GM04503 (cell line): ENCODE data around the gene OR11H6.
"Not testable (repeated sequence)": the region's sequence is repeated elsewhere in the genome, so short reads cannot be mapped to it uniquely, and the experiment has no call there.

Source experiments
- DNase-seq: peaks from one replicate; pipeline ENCODE4 v3.0.0-alpha.2; 2012; ENCODE audit warnings: low read depth

OR11H6 gene

DNA sequence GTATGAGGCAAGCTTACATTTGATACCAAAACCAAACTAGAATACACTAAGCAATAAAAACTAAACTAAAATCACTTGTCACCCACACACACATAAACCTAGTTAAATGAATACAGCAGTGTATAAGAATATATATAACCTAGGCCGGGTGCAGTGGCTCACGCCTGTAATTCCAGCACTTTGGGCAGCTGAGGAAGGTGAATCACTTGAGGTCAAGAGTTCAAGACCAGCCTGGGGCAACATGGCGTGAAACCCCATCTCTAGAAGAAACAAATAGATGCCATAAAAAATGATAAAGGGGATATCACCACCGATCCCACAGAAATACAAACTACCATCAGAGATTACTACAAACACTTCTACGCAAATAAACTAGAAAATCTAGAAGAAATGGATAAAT, 40.9 kb downstream of the OR11H6 start:
- not testable (repeated sequence) for DNase-seq

DNA sequence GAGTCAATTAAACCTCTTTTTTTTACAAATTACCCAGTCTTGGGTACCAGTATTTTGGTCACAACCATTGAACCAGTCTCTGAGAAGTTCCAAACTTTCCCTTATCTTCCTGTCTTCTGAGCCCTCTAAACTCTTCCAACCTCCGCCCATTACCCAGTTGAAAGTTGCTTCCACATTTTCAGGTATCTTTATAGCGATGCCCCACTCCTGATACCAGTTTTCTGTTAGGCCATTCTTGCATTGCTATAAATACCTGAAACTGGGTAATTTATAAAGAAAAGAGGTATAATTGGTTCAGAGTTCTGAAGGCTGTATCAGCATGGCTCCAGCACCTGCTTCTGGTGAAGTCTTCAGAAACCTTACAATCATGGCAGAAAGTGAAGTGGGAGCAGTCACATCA, 50.6 kb downstream of the OR11H6 start:
- no peak for DNase-seq
